HG03159 (cell line): ENCODE data around the gene C12orf57.

Experiments used
- ATAC-seq: cut with Tn5 transposase; IDR thresholded peaks from one replicate; pipeline ENCODE4 v1.9.1; 2021; ENCODE audit warnings: mild to moderate bottlenecking, moderate library complexity; ENCODE audit not compliant: unreplicated experiment

Gene C12orf57

GRCh38 chr12:6917491-6918231, 26.2 kb upstream of the C12orf57 start:
- no peak for ATAC-seq

- ATAC-seq = no peak
Measured at GRCh38 chr12:6919588-6919987, 24.2 kb upstream of the C12orf57 start.

DNA sequence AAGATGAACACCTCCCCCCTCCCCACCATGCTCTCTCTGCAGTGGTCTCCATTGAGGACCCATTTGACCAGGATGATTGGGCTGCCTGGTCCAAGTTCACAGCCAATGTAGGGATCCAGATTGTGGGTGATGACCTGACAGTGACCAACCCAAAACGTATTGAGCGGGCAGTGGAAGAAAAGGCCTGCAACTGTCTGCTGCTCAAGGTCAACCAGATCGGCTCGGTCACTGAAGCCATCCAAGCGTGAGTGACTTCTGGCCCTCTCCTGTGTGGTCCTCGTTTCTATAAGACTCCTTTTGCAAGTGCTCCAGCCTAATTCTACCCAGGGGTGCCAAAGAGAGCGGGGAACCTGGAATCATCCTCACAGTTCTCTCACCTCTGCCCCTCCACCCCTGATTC, 22.3 kb upstream of the C12orf57 start:
- ATAC-seq = no peak

GRCh38 chr12:6921996-6922946, 21.6 kb upstream of the C12orf57 start:
- ATAC-seq = no peak

DNA sequence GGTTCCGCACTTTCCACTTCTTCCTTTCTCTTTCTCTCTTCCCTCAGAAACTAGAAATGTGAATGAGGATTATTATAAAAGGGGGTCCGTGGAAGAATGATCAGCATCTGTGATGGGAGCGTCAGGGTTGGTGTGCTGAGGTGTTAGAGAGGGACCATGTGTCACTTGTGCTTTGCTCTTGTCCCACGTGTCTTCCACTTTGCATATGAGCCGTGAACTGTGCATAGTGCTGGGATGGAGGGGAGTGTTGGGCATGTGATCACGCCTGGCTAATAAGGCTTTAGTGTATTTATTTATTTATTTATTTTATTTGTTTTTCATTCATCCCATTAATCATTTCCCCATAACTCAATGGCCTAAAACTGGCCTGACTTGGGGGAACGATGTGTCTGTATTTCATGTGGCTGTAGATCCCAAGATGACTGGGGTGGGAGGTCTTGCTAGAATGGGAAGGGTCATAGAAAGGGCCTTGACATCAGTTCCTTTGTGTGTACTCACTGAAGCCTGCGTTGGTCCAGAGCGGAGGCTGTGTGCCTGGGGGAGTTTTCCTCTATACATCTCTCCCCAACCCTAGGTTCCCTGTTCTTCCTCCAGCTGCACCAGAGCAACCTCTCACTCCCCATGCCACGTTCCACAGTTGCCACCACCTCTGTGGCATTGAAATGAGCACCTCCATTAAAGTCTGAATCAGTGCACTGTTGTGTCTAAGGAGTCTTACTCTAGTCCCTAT, 20.7 kb upstream of the C12orf57 start:
- no peak for ATAC-seq

- ATAC-seq = no peak
Measured at GRCh38 chr12:6923851-6924250, 20.0 kb upstream of the C12orf57 start.

DNA sequence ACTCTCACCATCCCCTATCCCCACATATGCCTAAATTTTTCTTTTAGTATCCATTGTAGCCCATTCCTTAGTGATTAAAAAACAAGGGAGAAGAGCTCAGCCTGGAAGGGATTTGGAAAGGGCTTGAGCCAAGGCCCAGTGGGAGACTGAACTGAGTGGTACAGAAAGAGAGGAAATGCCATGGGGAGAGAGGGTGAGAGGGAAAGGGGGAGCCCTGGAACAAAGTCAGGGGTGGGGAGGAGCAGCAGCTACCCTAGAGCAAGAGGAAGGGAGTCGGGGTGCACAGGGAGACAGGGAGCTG, 18.6 kb upstream of the C12orf57 start:
- no peak for ATAC-seq

DNA sequence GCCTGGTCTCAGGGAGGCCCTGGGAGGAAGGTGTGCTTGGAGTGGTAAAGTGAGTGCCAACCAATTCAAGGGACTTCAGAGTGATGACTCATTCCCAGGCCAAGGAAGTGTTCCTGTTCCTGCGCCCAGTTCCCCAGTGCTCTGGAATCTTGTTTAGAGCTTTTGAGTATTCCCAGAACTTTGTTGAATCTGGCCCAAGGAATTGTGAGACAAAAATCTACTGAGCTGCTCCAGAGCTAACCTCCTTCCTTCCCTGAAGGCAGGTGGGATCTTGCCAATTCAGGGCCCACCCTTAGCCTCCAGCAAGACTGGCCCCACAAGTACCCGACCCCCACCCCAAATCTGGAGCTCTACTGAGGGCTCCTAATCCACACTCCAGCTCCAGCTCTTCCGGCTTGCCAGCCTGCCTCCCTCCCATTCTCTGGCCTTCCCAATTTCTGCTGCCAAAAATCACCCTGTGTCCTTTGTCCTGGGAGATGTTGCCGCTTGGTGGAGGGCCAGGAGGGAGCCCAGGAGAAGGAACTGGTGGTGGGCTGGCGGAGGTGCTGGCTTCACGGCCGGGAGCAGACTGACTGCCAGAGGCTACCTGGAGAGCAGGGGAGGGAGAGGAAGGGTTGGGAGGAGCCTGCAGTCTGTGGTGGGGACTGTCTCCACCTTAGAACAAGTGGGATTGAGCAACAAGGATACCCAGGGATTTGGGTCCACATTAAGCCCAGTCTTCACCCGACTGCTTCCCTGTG, 18.1 kb upstream of the C12orf57 start:
- ATAC-seq = no peak

DNA sequence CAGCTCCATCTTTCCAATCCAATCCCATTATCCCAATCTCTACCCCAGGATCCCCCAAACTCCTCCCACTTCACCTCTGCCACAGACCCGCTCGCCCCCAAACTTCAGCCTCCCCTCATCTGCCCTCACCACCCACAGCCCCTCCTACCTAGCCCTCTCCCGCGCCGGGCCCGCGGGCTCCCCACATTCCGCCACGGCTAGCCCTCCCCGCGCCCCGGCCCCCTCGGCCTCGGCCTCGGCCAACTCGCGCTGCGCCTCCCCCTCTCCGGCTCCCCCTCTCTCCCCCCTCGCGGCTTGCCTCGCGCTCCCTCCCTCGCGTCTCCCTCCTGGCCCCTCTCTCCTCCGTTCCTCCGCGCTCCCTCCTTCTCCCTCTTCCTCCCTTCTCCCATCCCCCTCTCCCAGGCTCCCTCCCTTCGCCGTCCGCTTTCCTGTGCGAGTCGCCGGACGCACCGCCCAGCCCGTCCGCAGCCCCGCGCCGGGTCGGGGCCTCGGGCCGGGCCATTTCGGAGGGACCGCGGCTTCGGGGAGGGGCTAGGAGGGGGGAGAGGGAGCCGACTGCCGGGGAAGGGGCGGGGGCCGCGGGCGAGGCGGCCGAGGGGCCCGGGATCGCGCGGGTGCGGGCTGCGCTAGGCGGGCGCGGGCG, 16.3 kb upstream of the C12orf57 start, which contains the start of gene ATN1:
Gene ATN1, plus strand, starts transcription at position 581 of the 643 bp plus-strand sequence. CDS start 6,043 bp downstream, outside the sequence.
- no peak for ATAC-seq

- ATAC-seq = no peak
Measured at GRCh38 chr12:6928022-6928702, 15.7 kb upstream of the C12orf57 start.

- no peak for ATAC-seq
Measured at GRCh38 chr12:6928703-6929407, 15.0 kb upstream of the C12orf57 start.

DNA sequence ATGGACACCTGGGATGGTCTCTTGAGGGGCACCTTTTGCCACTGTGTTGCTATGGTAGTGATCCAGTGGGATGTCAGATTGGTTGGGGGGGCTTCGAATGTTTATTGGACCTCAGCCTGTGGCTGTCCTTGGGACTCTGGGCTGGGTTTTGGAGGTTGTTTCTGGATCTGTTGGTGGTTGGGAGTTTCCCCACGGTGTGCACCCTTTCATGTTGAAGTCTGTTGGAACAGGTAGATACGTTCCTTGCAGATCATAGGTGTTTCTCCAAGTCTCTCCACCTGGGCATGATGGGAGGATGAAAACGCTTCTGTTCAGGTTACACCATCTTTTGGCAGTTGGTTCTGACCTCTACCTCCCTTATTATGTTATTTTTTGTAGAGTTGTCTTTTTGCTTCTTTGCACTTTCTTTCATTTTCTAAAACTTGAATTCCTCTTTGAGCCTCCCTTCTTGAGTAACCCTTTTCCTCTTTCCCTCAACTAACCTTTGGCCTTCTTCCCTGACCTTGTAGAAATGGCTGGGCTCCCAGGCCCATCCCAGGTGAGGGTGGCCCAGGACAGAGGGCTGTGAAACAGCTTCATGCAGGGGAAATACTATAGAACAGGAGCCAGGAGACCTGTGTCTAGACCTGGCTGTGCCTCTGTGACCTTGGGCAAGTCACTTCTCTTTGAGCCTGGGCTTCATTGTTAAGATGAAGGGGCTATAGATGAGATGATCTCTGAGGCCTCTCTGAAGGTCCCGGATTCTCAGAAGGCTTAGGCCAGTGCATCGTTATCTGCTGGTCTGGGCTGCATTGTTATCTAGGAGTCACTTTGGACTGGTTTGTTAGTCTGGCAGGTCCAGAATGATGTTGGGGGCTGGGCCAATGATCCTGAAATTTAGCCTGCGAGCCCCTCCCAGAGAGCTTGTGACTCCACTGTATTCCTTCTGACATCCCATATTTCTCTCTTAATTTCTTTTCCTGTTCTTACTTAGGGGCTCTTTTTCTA, 14.1 kb upstream of the C12orf57 start:
- no peak for ATAC-seq

GRCh38 chr12:6932766-6933165, 11.1 kb upstream of the C12orf57 start:
- no peak for ATAC-seq

DNA sequence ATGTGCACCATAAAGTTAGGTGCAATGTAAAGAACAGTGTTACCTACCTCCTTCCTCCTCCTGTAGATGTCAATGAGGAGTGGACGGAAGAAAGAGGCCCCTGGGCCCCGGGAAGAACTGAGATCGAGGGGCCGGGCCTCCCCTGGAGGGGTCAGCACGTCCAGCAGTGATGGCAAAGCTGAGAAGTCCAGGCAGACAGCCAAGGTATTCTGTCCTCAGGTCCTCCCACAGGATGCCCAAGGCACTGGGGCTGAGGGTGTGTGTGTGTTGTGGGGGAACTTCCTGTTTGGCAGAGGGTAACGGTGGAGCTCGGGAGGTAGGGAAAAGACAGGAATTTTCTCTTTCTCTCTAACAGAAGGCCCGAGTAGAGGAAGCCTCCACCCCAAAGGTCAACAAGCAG, 9.7 kb upstream of the C12orf57 start:
- no peak for ATAC-seq

DNA sequence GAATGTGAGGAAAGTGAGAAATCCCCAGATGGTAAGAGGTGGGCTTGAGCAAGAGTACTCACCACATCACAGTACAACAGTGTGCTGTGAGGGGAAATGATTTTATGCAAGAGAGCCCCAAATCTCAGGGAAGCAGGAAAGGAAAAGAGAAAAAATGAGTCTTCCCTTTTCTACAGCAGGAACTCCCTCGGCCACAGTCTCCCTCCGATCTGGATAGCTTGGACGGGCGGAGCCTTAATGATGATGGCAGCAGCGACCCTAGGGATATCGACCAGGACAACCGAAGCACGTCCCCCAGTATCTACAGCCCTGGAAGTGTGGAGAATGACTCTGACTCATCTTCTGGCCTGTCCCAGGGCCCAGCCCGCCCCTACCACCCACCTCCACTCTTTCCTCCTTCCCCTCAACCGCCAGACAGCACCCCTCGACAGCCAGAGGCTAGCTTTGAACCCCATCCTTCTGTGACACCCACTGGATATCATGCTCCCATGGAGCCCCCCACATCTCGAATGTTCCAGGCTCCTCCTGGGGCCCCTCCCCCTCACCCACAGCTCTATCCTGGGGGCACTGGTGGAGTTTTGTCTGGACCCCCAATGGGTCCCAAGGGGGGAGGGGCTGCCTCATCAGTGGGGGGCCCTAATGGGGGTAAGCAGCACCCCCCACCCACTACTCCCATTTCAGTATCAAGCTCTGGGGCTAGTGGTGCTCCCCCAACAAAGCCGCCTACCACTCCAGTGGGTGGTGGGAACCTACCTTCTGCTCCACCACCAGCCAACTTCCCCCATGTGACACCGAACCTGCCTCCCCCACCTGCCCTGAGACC, 8.2 kb upstream of the C12orf57 start:
- no peak for ATAC-seq

DNA sequence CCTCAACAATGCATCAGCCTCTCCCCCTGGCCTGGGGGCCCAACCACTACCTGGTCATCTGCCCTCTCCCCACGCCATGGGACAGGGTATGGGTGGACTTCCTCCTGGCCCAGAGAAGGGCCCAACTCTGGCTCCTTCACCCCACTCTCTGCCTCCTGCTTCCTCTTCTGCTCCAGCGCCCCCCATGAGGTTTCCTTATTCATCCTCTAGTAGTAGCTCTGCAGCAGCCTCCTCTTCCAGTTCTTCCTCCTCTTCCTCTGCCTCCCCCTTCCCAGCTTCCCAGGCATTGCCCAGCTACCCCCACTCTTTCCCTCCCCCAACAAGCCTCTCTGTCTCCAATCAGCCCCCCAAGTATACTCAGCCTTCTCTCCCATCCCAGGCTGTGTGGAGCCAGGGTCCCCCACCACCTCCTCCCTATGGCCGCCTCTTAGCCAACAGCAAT, 7.6 kb upstream of the C12orf57 start:
- no peak for ATAC-seq
